HepG2 (cell line): ENCODE data around the gene ELOVL6. TPM values are rescaled to one million over a fixed set of nuclear protein-coding genes. Genes with fewer than 3 reads are reported as not detected.

Experiments used
- KLF9 ChIP-seq: IDR thresholded peaks from 2 replicates; pipeline ENCODE4 v1.6.1; 2016; ENCODE audit warnings: low read depth
- ONECUT2 ChIP-seq: sonication (generic); formaldehyde crosslinking; IDR thresholded peaks from 2 replicates; pipeline ENCODE4 v1.4.0; 2020; ENCODE audit warnings: missing genetic modification reagents
- TBP ChIP-seq: sonication (generic); formaldehyde crosslinking; IDR thresholded peaks from 2 replicates; pipeline ENCODE4 v1.5.0; 2020; ENCODE audit warnings: missing genetic modification reagents
- TBX3 ChIP-seq: fragments of 450-650 bp; IDR thresholded peaks from 2 replicates; pipeline ENCODE4 v1.6.1; 2017; ENCODE audit warnings: antibody characterized with exemption, mild to moderate bottlenecking, inconsistent platforms, borderline replicate concordance
- ZBTB7A ChIP-seq: sonication (generic); formaldehyde crosslinking; IDR thresholded peaks from 2 replicates; pipeline ENCODE4 v1.8.0; 2022; ENCODE audit warnings: mild to moderate bottlenecking, missing genetic modification reagents
- ZNF274 ChIP-seq: sonication (generic); formaldehyde crosslinking; IDR thresholded peaks from 2 replicates; pipeline ENCODE4 v1.5.1; 2020; ENCODE audit warnings: mild to moderate bottlenecking, missing genetic modification reagents
- ZNF570 ChIP-seq: sonication (generic); formaldehyde crosslinking; IDR thresholded peaks from 2 replicates; pipeline ENCODE4 v1.4.0; 2020; ENCODE audit warnings: mild to moderate bottlenecking, missing genetic modification reagents, borderline replicate concordance
- ZNF75D ChIP-seq: sonication (generic); formaldehyde crosslinking; IDR thresholded peaks from 2 replicates; pipeline ENCODE4 v1.8.1; 2023; ENCODE audit warnings: missing genetic modification reagents, mild to moderate bottlenecking, borderline replicate concordance
- polyA plus RNA-seq, 8 experiments: library from polyadenylated mRNA; depleted of rRNA in 3 of 8; stranded (reverse) in 7 of 8; unstranded in 1 of 8; fragments of >200 nt; fragmentation: Illumina TruSeq in 4 of 8; extraction: Trizol in 4 of 8; gene quantifications; 2 replicates each; pipeline versions ENCODE4 v1.2.1 to v1.2.3, GENCODE V29; 2011 to 2016; ENCODE audit warnings: low read depth in 4 of 8, missing spikeins in 1 of 8, mixed read lengths in 1 of 8; ENCODE audit not compliant: insufficient read depth in 1 of 8
- total RNA-seq, 5 experiments: library from RNA; depleted of rRNA; stranded (reverse); fragments of >200 nt; fragmentation: Illumina TruSeq; extraction: Trizol; gene quantifications; 2 replicates each; pipeline ENCODE4 v1.2.3, GENCODE V29; 2016; ENCODE audit warnings: low read depth in 1 of 5
- TF ChIP-seq, protein P1 (sequence below): sonication (generic); formaldehyde crosslinking; IDR thresholded peaks from 2 replicates; pipeline ENCODE4 v1.4.0; 2020; ENCODE audit warnings: mild to moderate bottlenecking, low read depth, missing genetic modification reagents
- TF ChIP-seq, protein P2 (sequence below): sonication (generic); formaldehyde crosslinking; IDR thresholded peaks from 2 replicates; pipeline ENCODE4 v1.9.0; 2022; ENCODE audit warnings: missing genetic modification reagents, mild to moderate bottlenecking, borderline replicate concordance
- TF ChIP-seq, protein P3 (sequence below): sonication (generic); formaldehyde crosslinking; IDR thresholded peaks from 2 replicates; pipeline ENCODE4 v1.9.0; 2021; ENCODE audit warnings: missing genetic modification reagents, mild to moderate bottlenecking, borderline replicate concordance
- TF ChIP-seq, protein P4 (sequence below): sonication (generic); formaldehyde crosslinking; IDR thresholded peaks from 2 replicates; pipeline ENCODE4 v1.4.0; 2020; ENCODE audit warnings: missing genetic modification reagents
- TF ChIP-seq, protein P5 (sequence below): sonication (generic); formaldehyde crosslinking; IDR thresholded peaks from one replicate; pipeline ENCODE4 v1.5.1; 2020; ENCODE audit warnings: mild to moderate bottlenecking, missing genetic modification reagents; ENCODE audit errors: not compliant biosample characterization

ELOVL6 gene
- total and polyA plus RNA-seq, 2 of the 13 experiments (the other 11 are each of a cell fraction or from before 2014, with no cell fraction given) = 14.1 to 23.2 TPM

DNA sequence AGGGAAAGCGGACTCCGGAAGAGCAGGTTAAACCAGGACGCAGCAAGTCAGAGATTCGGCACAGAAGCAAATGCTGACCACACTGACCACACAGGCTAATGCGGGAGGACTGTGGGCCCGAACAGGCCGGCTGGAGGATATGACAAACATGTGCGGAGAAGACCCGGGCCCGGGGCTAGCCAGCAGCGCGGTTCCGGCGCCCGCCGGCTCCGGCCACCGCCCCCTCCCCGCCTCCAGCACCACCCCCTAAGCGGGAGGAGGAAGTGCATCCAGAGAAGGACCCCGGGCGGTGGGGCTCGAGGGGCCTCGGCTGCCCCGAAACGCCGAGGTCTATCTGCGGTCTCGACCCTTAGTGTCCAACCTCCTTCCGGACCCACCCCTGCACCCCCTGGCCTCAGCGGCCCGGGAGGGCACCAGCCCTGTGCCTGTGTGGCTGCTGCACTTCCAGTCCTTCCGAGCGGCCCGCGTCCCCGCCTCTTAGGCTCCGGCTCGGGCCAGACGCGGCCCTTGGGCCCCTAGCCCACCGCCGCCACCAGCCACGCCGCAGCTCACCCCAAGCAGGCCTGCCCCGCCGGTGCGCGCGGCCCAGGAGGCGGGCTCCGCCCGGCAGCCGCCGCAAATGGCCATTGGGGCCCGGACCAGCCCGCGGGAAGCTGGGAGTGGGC is 2.1 kb downstream of the ELOVL6 start (continued):
- TF ChIP-seq, protein P1, sequence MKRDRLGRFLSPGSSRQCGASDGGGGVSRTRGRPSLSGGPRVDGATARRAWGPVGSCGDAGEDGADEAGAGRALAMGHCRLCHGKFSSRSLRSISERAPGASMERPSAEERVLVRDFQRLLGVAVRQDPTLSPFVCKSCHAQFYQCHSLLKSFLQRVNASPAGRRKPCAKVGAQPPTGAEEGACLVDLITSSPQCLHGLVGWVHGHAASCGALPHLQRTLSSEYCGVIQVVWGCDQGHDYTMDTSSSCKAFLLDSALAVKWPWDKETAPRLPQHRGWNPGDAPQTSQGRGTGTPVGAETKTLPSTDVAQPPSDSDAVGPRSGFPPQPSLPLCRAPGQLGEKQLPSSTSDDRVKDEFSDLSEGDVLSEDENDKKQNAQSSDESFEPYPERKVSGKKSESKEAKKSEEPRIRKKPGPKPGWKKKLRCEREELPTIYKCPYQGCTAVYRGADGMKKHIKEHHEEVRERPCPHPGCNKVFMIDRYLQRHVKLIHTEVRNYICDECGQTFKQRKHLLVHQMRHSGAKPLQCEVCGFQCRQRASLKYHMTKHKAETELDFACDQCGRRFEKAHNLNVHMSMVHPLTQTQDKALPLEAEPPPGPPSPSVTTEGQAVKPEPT (CRISPR knock-in tag) = no peak
- TF ChIP-seq KLF9 (CRISPR knock-in tag) (no peak), ONECUT2 (CRISPR knock-in tag) (no peak), ZNF274 (CRISPR knock-in tag) (0 out of 2 replicates have a peak, but pooled peaks have one; percentile 55), ZNF570 (CRISPR knock-in tag) (no peak), TBP (no peak), ZBTB7A (peak; percentile 55), ZNF75D (CRISPR knock-in tag) (no peak), TBX3 (no peak)
- TF ChIP-seq, protein P2, sequence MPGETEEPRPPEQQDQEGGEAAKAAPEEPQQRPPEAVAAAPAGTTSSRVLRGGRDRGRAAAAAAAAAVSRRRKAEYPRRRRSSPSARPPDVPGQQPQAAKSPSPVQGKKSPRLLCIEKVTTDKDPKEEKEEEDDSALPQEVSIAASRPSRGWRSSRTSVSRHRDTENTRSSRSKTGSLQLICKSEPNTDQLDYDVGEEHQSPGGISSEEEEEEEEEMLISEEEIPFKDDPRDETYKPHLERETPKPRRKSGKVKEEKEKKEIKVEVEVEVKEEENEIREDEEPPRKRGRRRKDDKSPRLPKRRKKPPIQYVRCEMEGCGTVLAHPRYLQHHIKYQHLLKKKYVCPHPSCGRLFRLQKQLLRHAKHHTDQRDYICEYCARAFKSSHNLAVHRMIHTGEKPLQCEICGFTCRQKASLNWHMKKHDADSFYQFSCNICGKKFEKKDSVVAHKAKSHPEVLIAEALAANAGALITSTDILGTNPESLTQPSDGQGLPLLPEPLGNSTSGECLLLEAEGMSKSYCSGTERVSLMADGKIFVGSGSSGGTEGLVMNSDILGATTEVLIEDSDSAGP (CRISPR knock-in tag) = peak; percentile 59; the same call in 1 of the 2 replicates
- TF ChIP-seq, protein P3, sequence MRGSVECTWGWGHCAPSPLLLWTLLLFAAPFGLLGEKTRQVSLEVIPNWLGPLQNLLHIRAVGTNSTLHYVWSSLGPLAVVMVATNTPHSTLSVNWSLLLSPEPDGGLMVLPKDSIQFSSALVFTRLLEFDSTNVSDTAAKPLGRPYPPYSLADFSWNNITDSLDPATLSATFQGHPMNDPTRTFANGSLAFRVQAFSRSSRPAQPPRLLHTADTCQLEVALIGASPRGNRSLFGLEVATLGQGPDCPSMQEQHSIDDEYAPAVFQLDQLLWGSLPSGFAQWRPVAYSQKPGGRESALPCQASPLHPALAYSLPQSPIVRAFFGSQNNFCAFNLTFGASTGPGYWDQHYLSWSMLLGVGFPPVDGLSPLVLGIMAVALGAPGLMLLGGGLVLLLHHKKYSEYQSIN (CRISPR knock-in tag) = no peak
- TF ChIP-seq, protein P4, sequence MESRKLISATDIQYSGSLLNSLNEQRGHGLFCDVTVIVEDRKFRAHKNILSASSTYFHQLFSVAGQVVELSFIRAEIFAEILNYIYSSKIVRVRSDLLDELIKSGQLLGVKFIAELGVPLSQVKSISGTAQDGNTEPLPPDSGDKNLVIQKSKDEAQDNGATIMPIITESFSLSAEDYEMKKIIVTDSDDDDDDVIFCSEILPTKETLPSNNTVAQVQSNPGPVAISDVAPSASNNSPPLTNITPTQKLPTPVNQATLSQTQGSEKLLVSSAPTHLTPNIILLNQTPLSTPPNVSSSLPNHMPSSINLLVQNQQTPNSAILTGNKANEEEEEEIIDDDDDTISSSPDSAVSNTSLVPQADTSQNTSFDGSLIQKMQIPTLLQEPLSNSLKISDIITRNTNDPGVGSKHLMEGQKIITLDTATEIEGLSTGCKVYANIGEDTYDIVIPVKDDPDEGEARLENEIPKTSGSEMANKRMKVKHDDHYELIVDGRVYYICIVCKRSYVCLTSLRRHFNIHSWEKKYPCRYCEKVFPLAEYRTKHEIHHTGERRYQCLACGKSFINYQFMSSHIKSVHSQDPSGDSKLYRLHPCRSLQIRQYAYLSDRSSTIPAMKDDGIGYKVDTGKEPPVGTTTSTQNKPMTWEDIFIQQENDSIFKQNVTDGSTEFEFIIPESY (CRISPR knock-in tag) = no peak
- TF ChIP-seq, protein P5, sequence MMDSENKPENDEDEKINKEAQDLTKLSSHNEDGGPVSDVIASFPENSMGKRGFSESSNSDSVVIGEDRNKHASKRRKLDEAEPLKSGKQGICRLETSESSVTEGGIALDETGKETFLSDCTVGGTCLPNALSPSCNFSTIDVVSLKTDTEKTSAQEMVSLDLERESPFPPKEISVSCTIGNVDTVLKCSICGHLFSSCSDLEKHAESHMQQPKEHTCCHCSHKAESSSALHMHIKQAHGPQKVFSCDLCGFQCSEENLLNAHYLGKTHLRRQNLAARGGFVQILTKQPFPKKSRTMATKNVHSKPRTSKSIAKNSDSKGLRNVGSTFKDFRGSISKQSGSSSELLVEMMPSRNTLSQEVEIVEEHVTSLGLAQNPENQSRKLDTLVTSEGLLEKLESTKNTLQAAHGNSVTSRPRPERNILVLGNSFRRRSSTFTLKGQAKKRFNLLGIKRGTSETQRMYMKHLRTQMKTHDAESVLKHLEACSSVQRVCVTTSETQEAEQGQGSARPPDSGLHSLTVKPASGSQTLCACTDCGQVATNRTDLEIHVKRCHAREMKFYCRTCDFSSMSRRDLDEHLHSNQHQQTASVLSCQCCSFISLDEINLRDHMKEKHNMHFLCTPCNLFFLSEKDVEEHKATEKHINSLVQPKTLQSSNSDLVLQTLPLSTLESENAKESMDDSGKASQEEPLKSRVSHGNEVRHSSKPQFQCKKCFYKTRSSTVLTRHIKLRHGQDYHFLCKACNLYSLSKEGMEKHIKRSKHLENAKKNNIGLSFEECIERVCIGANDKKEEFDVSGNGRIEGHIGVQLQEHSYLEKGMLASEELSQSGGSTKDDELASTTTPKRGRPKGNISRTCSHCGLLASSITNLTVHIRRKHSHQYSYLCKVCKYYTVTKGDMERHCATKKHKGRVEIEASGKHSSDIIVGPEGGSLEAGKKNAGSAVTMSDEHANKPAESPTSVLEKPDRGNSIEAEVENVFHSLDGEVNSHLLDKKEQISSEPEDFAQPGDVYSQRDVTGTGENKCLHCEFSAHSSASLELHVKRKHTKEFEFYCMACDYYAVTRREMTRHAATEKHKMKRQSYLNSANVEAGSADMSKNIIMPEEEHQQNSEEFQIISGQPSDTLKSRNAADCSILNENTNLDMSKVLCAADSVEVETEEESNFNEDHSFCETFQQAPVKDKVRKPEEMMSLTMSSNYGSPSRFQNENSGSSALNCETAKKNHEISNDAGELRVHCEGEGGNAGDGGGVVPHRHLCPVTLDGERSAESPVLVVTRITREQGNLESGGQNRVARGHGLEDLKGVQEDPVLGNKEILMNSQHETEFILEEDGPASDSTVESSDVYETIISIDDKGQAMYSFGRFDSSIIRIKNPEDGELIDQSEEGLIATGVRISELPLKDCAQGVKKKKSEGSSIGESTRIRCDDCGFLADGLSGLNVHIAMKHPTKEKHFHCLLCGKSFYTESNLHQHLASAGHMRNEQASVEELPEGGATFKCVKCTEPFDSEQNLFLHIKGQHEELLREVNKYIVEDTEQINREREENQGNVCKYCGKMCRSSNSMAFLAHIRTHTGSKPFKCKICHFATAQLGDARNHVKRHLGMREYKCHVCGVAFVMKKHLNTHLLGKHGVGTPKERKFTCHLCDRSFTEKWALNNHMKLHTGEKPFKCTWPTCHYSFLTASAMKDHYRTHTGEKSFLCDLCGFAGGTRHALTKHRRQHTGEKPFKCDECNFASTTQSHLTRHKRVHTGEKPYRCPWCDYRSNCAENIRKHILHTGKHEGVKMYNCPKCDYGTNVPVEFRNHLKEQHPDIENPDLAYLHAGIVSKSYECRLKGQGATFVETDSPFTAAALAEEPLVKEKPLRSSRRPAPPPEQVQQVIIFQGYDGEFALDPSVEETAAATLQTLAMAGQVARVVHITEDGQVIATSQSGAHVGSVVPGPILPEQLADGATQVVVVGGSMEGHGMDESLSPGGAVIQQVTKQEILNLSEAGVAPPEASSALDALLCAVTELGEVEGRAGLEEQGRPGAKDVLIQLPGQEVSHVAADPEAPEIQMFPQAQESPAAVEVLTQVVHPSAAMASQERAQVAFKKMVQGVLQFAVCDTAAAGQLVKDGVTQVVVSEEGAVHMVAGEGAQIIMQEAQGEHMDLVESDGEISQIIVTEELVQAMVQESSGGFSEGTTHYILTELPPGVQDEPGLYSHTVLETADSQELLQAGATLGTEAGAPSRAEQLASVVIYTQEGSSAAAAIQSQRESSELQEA (CRISPR knock-in tag) = no peak
